ENCODE data around the gene DHRS7C.

Gene DHRS7C, protein sequence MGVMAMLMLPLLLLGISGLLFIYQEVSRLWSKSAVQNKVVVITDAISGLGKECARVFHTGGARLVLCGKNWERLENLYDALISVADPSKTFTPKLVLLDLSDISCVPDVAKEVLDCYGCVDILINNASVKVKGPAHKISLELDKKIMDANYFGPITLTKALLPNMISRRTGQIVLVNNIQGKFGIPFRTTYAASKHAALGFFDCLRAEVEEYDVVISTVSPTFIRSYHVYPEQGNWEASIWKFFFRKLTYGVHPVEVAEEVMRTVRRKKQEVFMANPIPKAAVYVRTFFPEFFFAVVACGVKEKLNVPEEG

DNA sequence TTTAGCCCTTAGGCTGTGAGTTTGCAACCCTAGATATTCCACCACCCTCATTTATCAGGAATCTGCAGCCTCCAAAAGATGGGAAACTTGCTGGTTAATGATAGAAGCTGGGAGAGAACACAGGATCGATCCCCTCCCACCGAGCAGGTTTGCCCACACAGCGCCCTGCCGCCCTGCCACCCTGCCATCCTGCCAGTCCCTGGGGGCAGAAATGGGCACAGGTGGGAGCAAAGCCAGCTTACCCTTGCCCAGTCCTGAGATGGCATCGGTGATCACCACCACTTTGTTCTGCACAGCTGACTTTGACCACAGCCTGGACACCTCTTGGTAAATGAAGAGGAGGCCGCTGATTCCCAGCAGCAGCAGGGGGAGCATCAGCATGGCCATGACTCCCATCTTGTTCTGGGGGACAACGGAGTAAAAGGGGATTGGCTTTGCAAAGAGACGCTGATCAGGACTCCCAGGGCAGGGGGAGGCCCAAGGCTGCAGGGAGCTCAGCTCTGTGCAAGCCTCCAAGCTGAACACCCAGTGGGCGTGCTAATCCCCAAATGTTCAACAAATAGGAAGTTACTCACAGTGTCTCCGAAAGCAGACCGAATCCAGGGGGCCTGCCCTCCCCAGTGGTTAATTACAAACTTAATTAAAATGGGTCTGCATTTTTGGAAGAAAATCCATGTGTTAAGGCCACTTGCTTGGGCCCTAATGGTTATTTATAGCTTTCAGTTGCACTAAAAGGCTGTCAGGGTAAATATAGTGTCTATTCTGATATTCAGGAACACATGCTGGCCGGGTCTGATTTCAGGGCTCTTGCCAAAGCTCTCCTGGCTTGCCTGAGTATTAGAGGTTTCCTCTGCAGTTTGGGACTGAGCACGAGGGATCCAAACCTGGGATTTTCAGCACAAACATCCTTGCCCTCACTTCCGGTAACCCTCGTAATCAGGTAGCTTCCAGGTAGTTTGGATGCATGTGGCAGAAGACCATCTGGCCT is at the start of gene DHRS7C:
DHRS7C (minus strand) TSS at position 704 of the 988 bp plus-strand sequence; CDS start at position 396, 308 bp downstream.
- DNase-seq: no peak

GRCh38 chr17:9839433-9839832 is 48.0 kb upstream of the DHRS7C start:
- no peak for DNase-seq

DNA sequence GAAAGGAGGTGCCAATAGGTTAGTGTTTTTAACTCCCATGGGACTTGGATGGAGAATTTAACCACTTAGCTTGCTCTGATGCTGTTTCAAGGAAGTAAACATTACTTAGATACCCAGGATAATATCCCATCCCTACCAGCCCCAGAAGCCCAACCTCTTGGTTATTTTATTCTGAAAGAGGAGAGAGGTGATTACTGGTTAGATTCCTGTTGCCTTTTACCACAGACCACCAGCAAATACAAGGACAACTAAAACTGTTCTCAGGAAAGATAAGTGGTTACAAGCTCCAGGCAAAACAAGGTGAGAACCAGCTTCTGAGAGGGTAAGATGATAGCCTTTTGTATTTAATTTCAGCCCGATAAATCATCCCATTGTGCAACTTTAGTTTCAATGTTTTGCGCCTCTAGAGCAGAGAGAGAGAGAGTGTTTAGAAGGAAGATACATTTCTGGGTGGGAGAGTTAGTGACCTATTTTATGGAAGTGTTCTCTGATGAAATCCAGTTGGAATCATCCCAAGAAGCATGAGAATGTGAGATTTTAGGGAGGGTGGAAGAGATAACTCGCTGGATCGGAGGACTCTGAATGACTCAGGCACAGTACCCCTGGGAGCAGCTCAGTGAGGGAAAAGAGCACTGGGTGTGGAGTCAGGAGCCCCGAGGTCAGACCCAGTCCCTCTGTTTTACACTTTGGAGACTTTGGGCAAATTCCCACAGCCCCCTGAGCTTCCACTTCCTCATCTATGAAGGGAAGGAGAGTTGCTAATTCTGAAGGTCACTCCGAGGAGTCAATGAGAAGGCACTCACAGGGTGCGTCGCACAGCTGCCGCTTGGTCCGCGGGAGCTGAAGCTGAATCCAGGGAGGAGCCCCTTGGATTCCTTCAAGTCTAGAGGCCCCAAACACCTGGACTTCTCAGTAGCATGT is 46.4 kb upstream of the DHRS7C start:
- DNase-seq: no peak

GRCh38 chr17:9833922-9834321 is 42.5 kb upstream of the DHRS7C start:
- DNase-seq: no peak

- no peak for DNase-seq
Observed at GRCh38 chr17:9830711-9831110, 39.3 kb upstream of the DHRS7C start.

DNA sequence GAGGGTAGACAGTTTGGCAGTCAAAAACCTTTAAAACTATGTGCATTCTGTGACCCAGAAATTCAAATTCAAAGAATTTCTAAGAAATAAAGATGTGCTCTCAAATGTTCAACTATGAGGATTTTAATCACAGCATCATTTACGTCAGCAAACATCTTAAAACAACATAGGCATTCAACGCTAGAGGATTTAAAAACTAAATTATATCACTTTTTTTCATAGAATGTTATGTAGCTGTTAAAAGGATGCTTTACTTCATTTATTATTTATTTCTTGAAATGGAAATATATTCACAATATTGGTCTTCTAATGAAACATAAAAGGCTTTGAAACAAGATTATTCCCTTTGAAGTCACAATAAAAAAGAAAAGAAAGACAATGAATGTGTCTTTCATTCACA is 38.0 kb upstream of the DHRS7C start:
- DNase-seq: no peak

DNA sequence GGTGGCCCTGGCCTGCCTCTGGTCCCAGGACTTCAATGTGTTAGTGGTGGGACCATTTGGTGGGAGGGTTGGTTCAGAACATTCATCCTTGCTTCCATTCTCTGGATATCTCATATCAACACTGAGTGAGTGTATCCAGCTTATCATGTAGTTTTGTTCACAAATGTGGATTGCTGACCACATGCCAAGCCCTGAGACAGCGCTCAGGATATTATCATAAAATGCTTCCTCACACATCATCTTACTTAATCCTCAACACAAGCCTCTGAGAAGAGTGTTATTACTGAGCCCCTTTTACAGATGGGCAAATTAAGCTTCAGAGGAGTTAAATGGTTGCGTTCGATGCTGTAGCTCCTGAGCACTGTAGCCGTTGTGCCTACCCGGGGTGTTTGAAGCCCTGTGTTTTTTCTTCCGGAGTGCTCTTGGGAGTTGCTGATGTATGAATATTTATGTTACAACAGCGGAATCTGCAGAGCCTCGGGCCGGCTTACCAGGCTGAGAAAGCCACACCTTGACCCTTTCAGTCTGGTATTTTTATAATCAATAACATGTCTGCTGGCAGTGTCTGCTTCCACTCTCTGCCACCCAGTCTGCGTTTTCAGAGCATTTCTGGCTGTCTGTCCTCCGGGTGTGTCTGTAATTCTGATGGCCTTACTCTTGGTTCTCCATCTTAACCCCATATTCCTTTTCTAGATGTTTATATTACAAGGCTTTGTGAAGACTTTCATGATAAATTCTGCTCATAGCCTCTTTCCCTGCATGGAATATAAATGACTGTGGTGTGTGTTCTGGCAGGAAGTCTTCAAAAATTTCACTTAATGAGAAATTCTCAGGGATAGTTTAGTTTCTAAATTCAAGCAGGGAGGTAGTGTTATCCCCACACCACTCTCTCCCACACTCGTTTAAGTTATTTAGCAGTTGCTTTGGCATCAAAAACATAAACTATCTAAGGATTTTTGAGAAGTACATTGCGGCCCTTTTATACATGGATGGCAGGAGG is 37.2 kb upstream of the DHRS7C start:
- no peak for DNase-seq

DNA sequence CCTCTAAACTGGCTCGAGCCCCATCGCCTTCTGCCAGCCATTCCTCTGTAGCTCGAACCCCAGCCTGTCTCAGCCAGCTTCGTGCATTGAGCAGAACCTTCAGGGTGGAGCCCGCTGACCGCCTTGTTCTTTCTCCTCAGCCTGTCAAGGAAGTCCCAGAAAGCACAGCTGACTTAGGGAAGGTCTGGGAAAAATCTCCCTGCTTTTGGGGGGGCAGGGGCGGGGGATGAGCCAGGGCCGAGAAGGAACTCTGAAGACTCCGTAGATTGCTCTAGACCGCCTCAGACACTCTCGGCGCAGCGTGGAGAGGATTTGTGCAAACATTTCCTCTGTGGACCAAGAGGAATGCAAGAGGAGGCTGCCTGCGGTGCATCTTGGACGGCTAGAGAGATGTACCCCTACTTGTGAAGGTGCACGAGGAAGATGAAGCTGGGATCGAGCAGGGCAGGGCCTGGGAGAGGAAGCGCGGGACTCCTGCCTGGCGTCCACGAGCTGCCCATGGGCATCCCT is 34.3 kb upstream of the DHRS7C start, which contains the start of gene GLP2R:
GLP2R (plus strand) TSS at position 284 of the 510 bp plus-strand sequence; CDS start at position 424, 140 bp downstream.
- DNase-seq: no peak

- DNase-seq: no peak
Observed at GRCh38 chr17:9824797-9825338, 33.5 kb upstream of the DHRS7C start.

DNA sequence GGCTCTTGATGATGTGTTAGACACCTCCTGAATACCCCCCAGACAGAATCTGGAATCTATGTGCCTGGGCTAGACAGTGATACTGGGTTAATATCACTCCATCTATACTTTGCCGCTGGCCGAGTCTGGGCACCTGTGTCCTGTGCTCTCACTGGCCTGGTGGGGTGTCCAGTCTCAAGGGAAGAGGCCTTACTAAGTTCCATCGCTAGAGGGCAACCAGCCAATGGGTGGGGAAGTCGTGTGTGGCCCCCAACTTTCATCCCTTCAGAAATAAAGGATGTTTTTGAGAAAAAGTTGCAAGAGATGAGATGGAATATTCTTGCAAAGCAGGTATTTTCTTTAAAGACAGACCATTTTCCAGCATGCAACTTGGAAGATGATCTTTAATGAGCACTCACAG is 32.7 kb upstream of the DHRS7C start:
- DNase-seq: no peak

DNA sequence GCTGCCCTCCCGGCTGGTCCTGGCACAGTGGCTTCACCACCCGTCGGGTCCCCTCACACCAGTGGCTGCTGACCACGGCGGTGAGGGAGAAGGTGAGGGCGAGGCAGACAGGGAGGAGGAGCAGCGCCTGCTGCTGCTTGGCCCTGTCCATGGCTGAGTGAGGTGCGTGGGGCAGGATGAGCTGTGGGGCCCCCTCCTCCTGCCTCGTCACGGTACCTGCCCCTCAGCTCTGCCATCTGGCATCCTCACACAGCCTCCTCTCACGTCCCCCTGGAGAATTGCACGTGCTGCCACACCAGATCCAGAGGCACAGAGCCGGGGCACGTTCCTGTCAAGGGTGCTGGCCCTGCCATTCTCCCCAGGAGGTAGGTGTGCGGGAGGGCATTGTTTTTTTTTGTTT is 30.5 kb upstream of the DHRS7C start, which contains the start of gene GSG1L2:
GSG1L2 (minus strand) TSS at position 159 of the 400 bp plus-strand sequence; CDS start at position 151, 8 bp downstream.
- DNase-seq: no peak

GRCh38 chr17:9820448-9820847 is 29.1 kb upstream of the DHRS7C start:
- no peak for DNase-seq

GRCh38 chr17:9818760-9819159 is 27.4 kb upstream of the DHRS7C start:
- DNase-seq: no peak

GRCh38 chr17:9817086-9817485 is 25.7 kb upstream of the DHRS7C start:
- DNase-seq: no peak

- DNase-seq: no peak
Observed at GRCh38 chr17:9816472-9816871, 25.1 kb upstream of the DHRS7C start.

GRCh38 chr17:9814337-9814945 is 23.0 kb upstream of the DHRS7C start:
- DNase-seq: no peak

GRCh38 chr17:9813166-9813565 is 21.8 kb upstream of the DHRS7C start:
- DNase-seq: no peak

- DNase-seq: no peak
Observed at GRCh38 chr17:9811537-9811936, 20.1 kb upstream of the DHRS7C start.

DNA sequence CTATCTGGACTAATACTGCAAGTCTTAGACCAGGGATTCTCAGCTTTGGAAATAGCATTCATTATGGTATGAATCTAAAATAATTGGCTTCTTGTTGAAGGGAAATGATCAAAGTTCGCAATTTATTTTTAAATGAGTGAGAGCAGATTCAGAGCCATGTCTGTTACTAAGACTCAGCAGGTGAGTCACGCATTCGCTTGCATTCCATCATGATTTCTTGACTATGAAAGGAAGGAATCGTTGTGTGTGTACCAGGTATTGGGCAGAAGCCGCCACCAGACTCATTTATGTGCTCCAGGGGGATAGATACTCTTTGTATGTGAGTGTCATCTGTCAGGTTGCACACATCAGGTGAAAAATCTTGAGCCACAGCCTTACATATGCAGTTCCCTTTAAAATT is 19.7 kb upstream of the DHRS7C start:
- DNase-seq: no peak

Data from CD4-positive, alpha-beta T cell treated with Interleukin-12 subunit alpha and Interleukin-12 subunit beta, for 1 hour (primary cell).